Trophoblast cell (in vitro differentiated cells and primary cell): ENCODE data around the gene PITX3.
"Not testable (repeated sequence)": the region's sequence is repeated elsewhere in the genome, so short reads cannot be mapped to it uniquely, and the experiment has no call there.

Experiments used
- DNase-seq, 2 donors: peaks; one replicate each; pipeline ENCODE4 v3.0.0-alpha.2; 2016
- H2AFZ ChIP-seq: 2 replicates; pipeline ENCODE4 v1.6.1; 2013; ENCODE audit warnings: low read length, moderate library complexity, mild to moderate bottlenecking; ENCODE audit not compliant: insufficient read depth, poor library complexity
- H2AK5ac ChIP-seq: 2 replicates; pipeline ENCODE4 v1.6.1; 2013; ENCODE audit warnings: mild to moderate bottlenecking, low read length
- H2BK120ac ChIP-seq: 2 replicates; pipeline ENCODE4 v1.6.1; 2013; ENCODE audit warnings: low read length, mild to moderate bottlenecking, moderate library complexity; ENCODE audit not compliant: insufficient read depth, poor library complexity
- H2BK12ac ChIP-seq: 2 replicates; pipeline ENCODE4 v1.6.1; 2013; ENCODE audit warnings: mild to moderate bottlenecking, low read length, moderate library complexity
- H2BK5ac ChIP-seq: 2 replicates; pipeline ENCODE4 v1.6.1; 2013; ENCODE audit warnings: low read length, low read depth, moderate library complexity, mild to moderate bottlenecking; ENCODE audit not compliant: poor library complexity
- H3K14ac ChIP-seq: 2 replicates; pipeline ENCODE4 v1.6.1; 2013; ENCODE audit warnings: mild to moderate bottlenecking, low read length
- H3K18ac ChIP-seq: 2 replicates; pipeline ENCODE4 v1.6.1; 2013; ENCODE audit warnings: mild to moderate bottlenecking, low read length
- H3K23ac ChIP-seq: 2 replicates; pipeline ENCODE4 v1.6.1; 2013; ENCODE audit warnings: low read length
- H3K27ac ChIP-seq: 2 replicates; pipeline ENCODE4 v1.5.1; 2013; ENCODE audit warnings: low read depth, mild to moderate bottlenecking, inconsistent platforms, low read length, moderate library complexity
- H3K27me3 ChIP-seq: 2 replicates; pipeline ENCODE4 v1.6.1; 2013; ENCODE audit warnings: inconsistent platforms, mild to moderate bottlenecking, low read length, moderate library complexity; ENCODE audit not compliant: insufficient read depth
- H3K36me3 ChIP-seq, 2 experiments: 1 replicate in 1 of 2; 2 replicates in 1 of 2; pipeline ENCODE4 v1.6.1; 2013; ENCODE audit warnings: low read length in 2 of 2, mild to moderate bottlenecking in 2 of 2, moderate library complexity in 1 of 2; ENCODE audit not compliant: insufficient read depth in 2 of 2, control insufficient read depth in 1 of 2
- H3K4ac ChIP-seq: 2 replicates; pipeline ENCODE4 v1.6.1; 2013; ENCODE audit warnings: low read depth, mild to moderate bottlenecking, low read length, moderate library complexity
- H3K4me1 ChIP-seq, 2 experiments: 1 replicate in 1 of 2; 2 replicates in 1 of 2; pipeline ENCODE4 v1.6.1; 2013; ENCODE audit warnings: low read length in 2 of 2, mild to moderate bottlenecking in 2 of 2, moderate library complexity in 1 of 2; ENCODE audit not compliant: insufficient read depth in 2 of 2, control insufficient read depth in 1 of 2
- H3K4me2 ChIP-seq: 2 replicates; pipeline ENCODE4 v1.6.1; 2013; ENCODE audit warnings: inconsistent platforms, mild to moderate bottlenecking, low read length, moderate library complexity
- H3K4me3 ChIP-seq: 2 replicates; pipeline ENCODE4 v1.5.1; 2013; ENCODE audit warnings: mild to moderate bottlenecking, low read depth, low read length, inconsistent platforms
- H3K79me1 ChIP-seq: one replicate; pipeline ENCODE4 v1.6.1; 2013; ENCODE audit warnings: low read length
- H3K79me2 ChIP-seq: 2 replicates; pipeline ENCODE4 v1.6.1; 2013; ENCODE audit warnings: low read length, mild to moderate bottlenecking; ENCODE audit not compliant: control insufficient read depth, insufficient read depth, poor library complexity
- H3K9ac ChIP-seq: 2 replicates; pipeline ENCODE4 v1.6.1; 2013; ENCODE audit warnings: mild to moderate bottlenecking, low read length
- H3K9me3 ChIP-seq: 2 replicates; pipeline ENCODE4 v1.6.1; 2013; ENCODE audit warnings: low read depth, mild to moderate bottlenecking, control low read depth, inconsistent platforms, low read length; ENCODE audit not compliant: insufficient read depth
- H4K12ac ChIP-seq: 2 replicates; pipeline ENCODE4 v1.6.1; 2013; ENCODE audit warnings: low read depth, mild to moderate bottlenecking, low read length, moderate library complexity
- H4K8ac ChIP-seq: 2 replicates; pipeline ENCODE4 v1.6.1; 2013; ENCODE audit warnings: low read depth, mild to moderate bottlenecking, low read length, moderate library complexity
- H4K91ac ChIP-seq: one replicate; pipeline ENCODE4 v1.6.1; 2013; ENCODE audit warnings: low read depth, mild to moderate bottlenecking, low read length, moderate library complexity
- WGBS: extraction: QIAGEN DNeasy Blood & Tissue Kit; methylation state at CpG from one replicate; pipeline ENCODE4 v1.1.7; 2013; ENCODE audit warnings: missing lambda C conversion rate; ENCODE audit not compliant: insufficient read length, insufficient coverage; ENCODE audit errors: extremely low coverage; 5-methylcytosine and 5-hydroxymethylcytosine counted together

The PITX3 gene

DNA sequence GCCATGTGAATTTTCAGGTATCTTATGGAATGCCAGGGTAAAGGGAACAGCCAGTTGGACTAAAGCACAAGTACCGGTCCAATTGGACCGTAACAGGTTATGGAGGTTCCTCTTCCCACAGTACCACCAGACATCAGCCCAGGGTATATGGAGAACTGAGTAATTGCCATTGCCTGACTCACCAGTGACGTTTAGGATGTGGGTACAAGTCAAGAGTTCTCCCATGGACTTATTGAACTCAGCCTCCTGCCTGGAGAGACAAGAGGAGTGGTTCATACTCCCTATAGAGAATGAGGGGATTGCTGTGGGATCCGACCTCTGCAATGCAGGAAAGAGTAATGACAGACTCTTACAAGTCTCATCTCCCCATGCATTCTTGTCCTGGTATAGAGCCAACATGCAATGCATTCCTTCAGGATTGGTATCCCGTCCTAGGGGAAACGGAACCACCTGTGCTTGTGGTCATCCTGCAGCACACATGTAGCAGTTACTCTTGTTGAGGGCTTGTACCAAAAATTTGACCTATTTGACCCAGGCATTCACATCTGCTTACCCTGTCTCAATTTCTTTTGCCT is 45.9 kb downstream of the PITX3 start:
- no peak overlapping the region for H3K4me3 ChIP-seq
- no peak overlapping the region for H2AK5ac ChIP-seq
- H4K12ac ChIP-seq, result no peak overlapping the region
- no peak overlapping the region for H2BK5ac ChIP-seq
- no peak overlapping the region for H3K23ac ChIP-seq
- H3K9ac ChIP-seq, result no peak overlapping the region
- H3K79me1 ChIP-seq, result no peaks in the 10 kb centered on the region
- H4K91ac ChIP-seq, result no peak overlapping the region
- no peaks in the 10 kb centered on the region for H3K4me1 ChIP-seq
- H2AFZ ChIP-seq, result no peak overlapping the region
- H3K4ac ChIP-seq, result no peak overlapping the region
- no peak overlapping the region for H3K18ac ChIP-seq
- no peaks in the 10 kb centered on the region for H3K79me2 ChIP-seq
- no peak overlapping the region for H2BK12ac ChIP-seq
- no peaks in the 10 kb centered on the region for H3K27me3 ChIP-seq
- no peak overlapping the region for H2BK120ac ChIP-seq
- peaks cover 18% of the 10 kb centered on the region for H3K9me3 ChIP-seq
- no peak overlapping the region for H3K27ac ChIP-seq
- H3K36me3 ChIP-seq, result no peaks in the 10 kb centered on the region
- DNase-seq, result peak in 1 of 2 donors; percentile 15
- no CpG with 5 or more reads among the region's 6 CpGs for WGBS
- H4K8ac ChIP-seq, result no peak overlapping the region
- H3K4me2 ChIP-seq, result no peak overlapping the region
- H3K14ac ChIP-seq, result no peak overlapping the region

DNA sequence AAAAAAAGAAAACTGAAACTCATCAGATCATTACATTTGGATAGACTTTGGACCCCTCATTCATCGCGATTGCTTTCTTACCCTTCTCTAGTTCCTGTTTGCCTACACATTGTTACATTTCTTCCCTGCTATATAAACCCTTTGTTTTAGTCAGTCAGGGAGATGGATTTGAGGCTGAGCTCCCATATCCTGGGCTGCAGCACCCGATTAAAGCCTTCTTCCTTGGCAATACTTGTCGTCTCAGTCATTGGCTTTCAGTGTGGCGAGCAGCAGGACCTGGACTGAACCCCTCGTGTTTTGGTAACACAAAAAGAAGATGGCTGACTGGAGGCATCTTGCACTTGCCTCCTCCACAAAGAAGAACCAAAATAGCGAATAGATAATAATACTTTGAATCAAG is 49.4 kb downstream of the PITX3 start:
- Histone ChIP-seq H3K18ac (no peak overlapping the region), H4K12ac (no peak overlapping the region), H3K4me3 (no peak overlapping the region), H2BK120ac (no peak overlapping the region), H3K4me2 (no peak overlapping the region), H3K9me3 (peaks cover 33% of the 10 kb centered on the region), H2AFZ (no peak overlapping the region), H3K23ac (no peak overlapping the region), H4K8ac (no peak overlapping the region), H3K4me1 (no peaks in the 10 kb centered on the region), H3K9ac (no peak overlapping the region), H3K27me3 (no peaks in the 10 kb centered on the region), H4K91ac (no peak overlapping the region), H3K14ac (no peak overlapping the region), H2BK12ac (no peak overlapping the region), H2AK5ac (no peak overlapping the region), H3K4ac (no peak overlapping the region), H2BK5ac (no peak overlapping the region), H3K27ac (no peak overlapping the region), H3K79me2 (no peaks in the 10 kb centered on the region), H3K79me1 (no peaks in the 10 kb centered on the region), H3K36me3 (no peaks in the 10 kb centered on the region)
- WGBS, result no CpG with 5 or more reads among the region's 7 CpGs
- no peak for DNase-seq

DNA sequence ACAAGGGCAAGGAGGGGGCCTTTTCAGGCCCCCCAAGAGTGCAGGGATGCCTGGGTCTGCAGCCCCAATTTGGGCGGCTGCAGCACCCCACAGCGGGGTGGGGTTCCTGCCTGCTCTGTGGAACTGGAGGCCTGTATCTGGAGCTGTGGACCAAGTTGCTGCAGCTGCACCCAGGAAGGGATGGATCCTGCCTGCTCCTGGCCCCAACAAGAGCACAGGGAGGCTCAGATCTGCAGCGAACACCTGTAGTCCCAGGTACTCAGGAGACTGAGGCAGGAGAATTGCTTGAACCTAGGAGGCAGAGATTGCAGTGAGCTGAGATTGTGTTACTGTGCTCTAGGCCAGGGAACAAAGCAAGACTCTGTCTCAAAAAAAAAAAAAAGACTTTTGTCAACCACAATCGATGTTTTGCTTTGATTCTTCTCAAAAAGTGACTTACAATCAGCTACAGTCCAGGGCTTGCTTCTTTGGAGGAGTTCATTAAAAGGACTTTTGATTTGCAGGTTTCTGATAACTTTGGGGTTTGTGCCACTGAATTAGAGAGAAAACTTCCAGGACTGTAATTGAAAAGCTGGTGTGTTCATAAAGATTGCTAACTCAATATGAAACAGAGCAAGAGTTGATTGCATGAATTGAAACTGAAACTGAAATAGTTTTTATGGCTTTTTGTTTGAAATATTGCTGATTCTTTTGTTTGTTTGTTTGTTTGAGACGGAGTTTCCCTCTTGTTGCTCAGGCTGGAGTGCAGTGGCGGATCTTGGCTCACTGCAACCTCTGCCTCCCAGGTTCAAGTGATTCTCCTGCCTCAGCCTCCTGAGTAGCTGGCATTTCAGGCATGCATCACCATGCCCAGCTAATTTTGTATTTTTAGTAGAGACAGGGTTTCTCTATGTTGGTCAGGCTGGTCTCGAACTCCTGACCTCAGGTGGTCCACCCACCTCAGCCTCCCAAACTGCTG is 52.1 kb downstream of the PITX3 start:
- H3K79me2 ChIP-seq, H3K27ac ChIP-seq, H3K79me1 ChIP-seq, H3K4me1 ChIP-seq, H3K9ac ChIP-seq, H3K23ac ChIP-seq, H3K4me2 ChIP-seq, H3K4ac ChIP-seq, H2BK5ac ChIP-seq, DNase-seq, H2BK12ac ChIP-seq, H4K12ac ChIP-seq, H4K8ac ChIP-seq, H3K14ac ChIP-seq, H3K36me3 ChIP-seq, H2AFZ ChIP-seq, H3K18ac ChIP-seq, H2AK5ac ChIP-seq, H3K4me3 ChIP-seq, H3K27me3 ChIP-seq, H4K91ac ChIP-seq, H2BK120ac ChIP-seq: not testable (repeated sequence)
- no CpG with 5 or more reads among the region's 7 CpGs for WGBS
- peaks cover 31% of the 10 kb centered on the region for H3K9me3 ChIP-seq

DNA sequence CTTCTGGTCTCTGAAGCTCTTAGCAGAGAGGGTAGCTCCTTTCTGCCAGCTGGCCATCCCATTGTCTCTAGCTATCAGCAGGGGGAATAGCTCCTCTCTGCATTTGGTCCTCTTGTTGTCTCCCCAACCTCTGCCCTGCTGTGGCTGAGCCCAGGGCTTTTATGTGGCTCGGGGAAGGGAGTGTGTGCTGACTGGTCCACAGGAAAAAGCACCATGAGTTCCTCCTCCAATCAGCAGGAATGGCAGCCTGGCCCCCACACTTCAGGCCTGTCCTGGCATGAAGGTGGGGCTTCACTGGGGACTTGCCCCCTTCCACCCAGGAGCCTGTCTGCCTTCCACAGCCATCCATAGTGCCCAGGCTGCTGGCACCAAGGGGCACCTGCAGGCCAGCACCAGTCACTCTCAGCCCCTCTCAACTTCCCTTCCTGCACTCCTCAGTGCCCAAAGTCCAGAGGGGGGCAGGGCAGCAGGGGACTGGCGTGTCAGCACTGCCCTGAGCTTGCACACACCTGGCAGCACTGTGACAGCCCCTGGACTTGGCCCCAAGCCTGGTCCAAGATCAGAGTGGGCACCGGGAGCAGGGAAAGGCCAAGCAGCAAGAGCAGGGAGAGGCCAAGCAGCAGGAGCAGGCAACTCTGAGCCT is 52.9 kb downstream of the PITX3 start:
- H2AFZ ChIP-seq, result no peak overlapping the region
- H3K27ac ChIP-seq, result no peak overlapping the region
- no peak overlapping the region for H2AK5ac ChIP-seq
- H3K4me2 ChIP-seq, result no peak overlapping the region
- H4K91ac ChIP-seq, result no peak overlapping the region
- H3K4me1 ChIP-seq, result no peaks in the 10 kb centered on the region
- no peak overlapping the region for H3K14ac ChIP-seq
- WGBS, result no CpG with 5 or more reads among the region's 3 CpGs
- no peaks in the 10 kb centered on the region for H3K79me2 ChIP-seq
- H3K36me3 ChIP-seq, result no peaks in the 10 kb centered on the region
- no peak overlapping the region for H2BK120ac ChIP-seq
- DNase-seq, result no peak
- H4K8ac ChIP-seq, result no peak overlapping the region
- H3K9me3 ChIP-seq, result peaks cover 31% of the 10 kb centered on the region
- no peak overlapping the region for H2BK5ac ChIP-seq
- H3K4me3 ChIP-seq, result no peak overlapping the region
- H3K9ac ChIP-seq, result no peak overlapping the region
- H3K79me1 ChIP-seq, result no peaks in the 10 kb centered on the region
- no peaks in the 10 kb centered on the region for H3K27me3 ChIP-seq
- H3K18ac ChIP-seq, result no peak overlapping the region
- no peak overlapping the region for H3K4ac ChIP-seq
- no peak overlapping the region for H3K23ac ChIP-seq
- H4K12ac ChIP-seq, result no peak overlapping the region
- H2BK12ac ChIP-seq, result no peak overlapping the region
